CMK (cell line): Measurements from ENCODE around the gene GAB1.

ENCODE experiments used
- DNase-seq: peaks from one replicate; pipeline ENCODE4 v3.0.0-alpha.2; 2010; ENCODE audit warnings: low read depth

GAB1 gene

GRCh38 chr4:143389579-143390195, 53.0 kb downstream of the GAB1 start:
- no peak for DNase-seq

- no peak for DNase-seq
Measured at GRCh38 chr4:143390764-143391163, 54.1 kb downstream of the GAB1 start.

GRCh38 chr4:143391261-143391660, 54.6 kb downstream of the GAB1 start:
- DNase-seq: no peak

GRCh38 chr4:143391895-143392294, 55.2 kb downstream of the GAB1 start:
- no peak for DNase-seq

GRCh38 chr4:143393195-143393594, 56.5 kb downstream of the GAB1 start:
- DNase-seq: no peak

- no peak for DNase-seq
Measured at GRCh38 chr4:143394739-143395453, 58.2 kb downstream of the GAB1 start.

GRCh38 chr4:143396695-143397094, 60.0 kb downstream of the GAB1 start:
- no peak for DNase-seq

GRCh38 chr4:143397335-143397734, 60.7 kb downstream of the GAB1 start:
- no peak for DNase-seq

GRCh38 chr4:143397887-143398286, 61.2 kb downstream of the GAB1 start:
- DNase-seq: no peak

- DNase-seq: no peak
Measured at GRCh38 chr4:143399113-143399949, 62.7 kb downstream of the GAB1 start.

- no peak for DNase-seq
Measured at GRCh38 chr4:143400082-143400481, 63.4 kb downstream of the GAB1 start.

GRCh38 chr4:143402776-143403552, 66.3 kb downstream of the GAB1 start:
- DNase-seq: no peak

- no peak for DNase-seq
Measured at GRCh38 chr4:143403553-143403820, 66.8 kb downstream of the GAB1 start.

GRCh38 chr4:143404555-143404954, 67.9 kb downstream of the GAB1 start:
- no peak for DNase-seq

- no peak for DNase-seq
Measured at GRCh38 chr4:143405075-143405730, 68.5 kb downstream of the GAB1 start.

- DNase-seq: no peak
Measured at GRCh38 chr4:143406523-143406922, 69.8 kb downstream of the GAB1 start.

GRCh38 chr4:143407474-143407873, 70.8 kb downstream of the GAB1 start:
- no peak for DNase-seq

GRCh38 chr4:143407888-143408287, 71.2 kb downstream of the GAB1 start:
- DNase-seq: no peak

GRCh38 chr4:143410015-143410414, 73.3 kb downstream of the GAB1 start:
- DNase-seq: no peak

GRCh38 chr4:143411527-143412419, 75.1 kb downstream of the GAB1 start:
- no peak for DNase-seq

GRCh38 chr4:143412420-143412758, 75.7 kb downstream of the GAB1 start:
- DNase-seq: no peak
